GM12873 (cell line): ENCODE data around the gene INPPL1.

ENCODE experiments used
- CTCF ChIP-seq: IDR thresholded peaks from 2 replicates; pipeline ENCODE4 v1.5.1; 2012; ENCODE audit warnings: low read depth, mild to moderate bottlenecking, moderate library complexity, low read length, control low read depth; ENCODE audit not compliant: insufficient read depth; ENCODE audit errors: missing control alignments

Gene INPPL1

GRCh38 chr11:72189455-72190250 lies 34.9 kb upstream of the INPPL1 start:
- no peak for TF ChIP-seq CTCF

- TF ChIP-seq CTCF: no peak
These were observed 33.9 kb upstream of the INPPL1 start for GRCh38 chr11:72190631-72191071.

GRCh38 chr11:72191961-72192381 lies 32.6 kb upstream of the INPPL1 start, which contains the start of gene FOLR1:
Gene FOLR1 (plus strand): TSS chr11:72192140. CDS start chr11:72192174, 34 bp downstream.
- TF ChIP-seq CTCF: no peak

- no peak for TF ChIP-seq CTCF
These were observed 28.9 kb upstream of the INPPL1 start for GRCh38 chr11:72195518-72196270.

- TF ChIP-seq CTCF: no peak
These were observed 22.0 kb upstream of the INPPL1 start for GRCh38 chr11:72202571-72202970.

GRCh38 chr11:72203163-72203562 lies 21.4 kb upstream of the INPPL1 start:
- TF ChIP-seq CTCF: no peak

GRCh38 chr11:72204886-72205285 lies 19.7 kb upstream of the INPPL1 start:
- no peak for TF ChIP-seq CTCF
